ENCODE measurements around the gene USPL1.

- no peak for TF ChIP-seq POLR2A (IDR thresholded peaks at IDR 0.05)
- TF ChIP-seq, protein P1, sequence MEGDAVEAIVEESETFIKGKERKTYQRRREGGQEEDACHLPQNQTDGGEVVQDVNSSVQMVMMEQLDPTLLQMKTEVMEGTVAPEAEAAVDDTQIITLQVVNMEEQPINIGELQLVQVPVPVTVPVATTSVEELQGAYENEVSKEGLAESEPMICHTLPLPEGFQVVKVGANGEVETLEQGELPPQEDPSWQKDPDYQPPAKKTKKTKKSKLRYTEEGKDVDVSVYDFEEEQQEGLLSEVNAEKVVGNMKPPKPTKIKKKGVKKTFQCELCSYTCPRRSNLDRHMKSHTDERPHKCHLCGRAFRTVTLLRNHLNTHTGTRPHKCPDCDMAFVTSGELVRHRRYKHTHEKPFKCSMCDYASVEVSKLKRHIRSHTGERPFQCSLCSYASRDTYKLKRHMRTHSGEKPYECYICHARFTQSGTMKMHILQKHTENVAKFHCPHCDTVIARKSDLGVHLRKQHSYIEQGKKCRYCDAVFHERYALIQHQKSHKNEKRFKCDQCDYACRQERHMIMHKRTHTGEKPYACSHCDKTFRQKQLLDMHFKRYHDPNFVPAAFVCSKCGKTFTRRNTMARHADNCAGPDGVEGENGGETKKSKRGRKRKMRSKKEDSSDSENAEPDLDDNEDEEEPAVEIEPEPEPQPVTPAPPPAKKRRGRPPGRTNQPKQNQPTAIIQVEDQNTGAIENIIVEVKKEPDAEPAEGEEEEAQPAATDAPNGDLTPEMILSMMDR (IDR thresholded peaks at IDR 0.05): no peak
Observed at GRCh38 chr13:30633861-30634260, 16.1 kb downstream of the USPL1 start.

Data from esophagus squamous epithelium (tissue), 4 donors.